ENCODE data around the gene FRMD3. TPM values are rescaled to one million over a fixed set of nuclear protein-coding genes. Genes with fewer than 3 reads are reported as not detected.

Gene FRMD3
- total and polyA plus RNA-seq, 7 donors = 5.9 to 27.4 (median 8.3) TPM

- Histone ChIP-seq H3K36me3 (no peaks in the 10 kb centered on the region), H3K27me3 (no peaks in the 10 kb centered on the region), H3K27ac (no peak overlapping the region), H3K4me1 (peaks cover 0 to 25% (median 20%) of the 10 kb centered on the region in 4 donors), H3K9me3 (no peaks in the 10 kb centered on the region), H3K4me3 (no peak overlapping the region)
- intact Hi-C loops (cut with DNase I) = no loop called here
- 92 to 94% methylated on average over 1 of the region's 1 CpG for WGBS, 2 donors
- DNase-seq = no peak
- TF ChIP-seq POLR2AphosphoS5 (IDR thresholded peaks at IDR 0.05) (no peak), CTCF (IDR thresholded peaks at IDR 0.05) (no peak), POLR2A (IDR thresholded peaks at IDR 0.05) (no peak), EP300 (IDR thresholded peaks at IDR 0.05) (no peak)
Observed at GRCh38 chr9:83434254-83434653, 103.9 kb downstream of the FRMD3 start.

GRCh38 chr9:83433846-83434245 is 104.4 kb downstream of the FRMD3 start:
- no peak for TF ChIP-seq CTCF (IDR thresholded peaks at IDR 0.05)
- no peak for TF ChIP-seq POLR2A (IDR thresholded peaks at IDR 0.05)
- no peak for TF ChIP-seq POLR2AphosphoS5 (IDR thresholded peaks at IDR 0.05)
- no peak for TF ChIP-seq EP300 (IDR thresholded peaks at IDR 0.05)
- Histone ChIP-seq H3K9me3 (no peaks in the 10 kb centered on the region), H3K27ac (no peak overlapping the region), H3K27me3 (no peaks in the 10 kb centered on the region), H3K4me3 (no peak overlapping the region), H3K4me1 (peaks cover 0 to 25% (median 20%) of the 10 kb centered on the region in 4 donors), H3K36me3 (no peaks in the 10 kb centered on the region)
- DNase-seq = no peak
- intact Hi-C loops (cut with DNase I) = no loop called here
- WGBS, 2 donors = 82 to 95% methylated on average over 1 of the region's 1 CpG

GRCh38 chr9:83432877-83433550 is 105.2 kb downstream of the FRMD3 start:
- no peak for DNase-seq
- Histone ChIP-seq H3K27me3 (no peaks in the 10 kb centered on the region), H3K27ac (peak overlapping the region in 2 of 4 donors; percentile 37 to 54), H3K4me1 (peaks cover 0 to 25% (median 20%) of the 10 kb centered on the region in 4 donors), H3K4me3 (no peak overlapping the region), H3K9me3 (no peaks in the 10 kb centered on the region), H3K36me3 (no peaks in the 10 kb centered on the region)
- no peak for TF ChIP-seq EP300 (IDR thresholded peaks at IDR 0.05)
- TF ChIP-seq CTCF (IDR thresholded peaks at IDR 0.05) = no peak
- no peak for TF ChIP-seq POLR2A (IDR thresholded peaks at IDR 0.05)
- TF ChIP-seq POLR2AphosphoS5 (IDR thresholded peaks at IDR 0.05) = no peak
- WGBS, 2 donors = 84 to 92% methylated on average over 2 of the region's 2 CpGs
- intact Hi-C loops (cut with DNase I) = no loop called here

GRCh38 chr9:83432104-83432627 is 106.0 kb downstream of the FRMD3 start:
- WGBS, 2 donors = 12 to 50% methylated on average over 6 of the region's 6 CpGs
- peak; percentile 79 for DNase-seq
- Histone ChIP-seq H3K9me3 (no peaks in the 10 kb centered on the region), H3K4me1 (peaks cover 0 to 25% (median 21%) of the 10 kb centered on the region in 4 donors), H3K27ac (peak overlapping the region; percentile 28 to 54 (median 43)), H3K27me3 (no peaks in the 10 kb centered on the region), H3K4me3 (no peak overlapping the region), H3K36me3 (no peaks in the 10 kb centered on the region)
- intact Hi-C loops (cut with DNase I) = no loop called here
- no peak for TF ChIP-seq POLR2A (IDR thresholded peaks at IDR 0.05)
- no peak for TF ChIP-seq EP300 (IDR thresholded peaks at IDR 0.05)
- no peak for TF ChIP-seq CTCF (IDR thresholded peaks at IDR 0.05)
- peak in 2 of 4 donors; percentile 26 to 49 for TF ChIP-seq POLR2AphosphoS5 (IDR thresholded peaks at IDR 0.05)
